ENCODE measurements around the gene SLCO6A1.
"Not testable (repeated sequence)": the region's sequence is repeated elsewhere in the genome, so short reads cannot be mapped to it uniquely, and the experiment has no call there.

Gene SLCO6A1, protein sequence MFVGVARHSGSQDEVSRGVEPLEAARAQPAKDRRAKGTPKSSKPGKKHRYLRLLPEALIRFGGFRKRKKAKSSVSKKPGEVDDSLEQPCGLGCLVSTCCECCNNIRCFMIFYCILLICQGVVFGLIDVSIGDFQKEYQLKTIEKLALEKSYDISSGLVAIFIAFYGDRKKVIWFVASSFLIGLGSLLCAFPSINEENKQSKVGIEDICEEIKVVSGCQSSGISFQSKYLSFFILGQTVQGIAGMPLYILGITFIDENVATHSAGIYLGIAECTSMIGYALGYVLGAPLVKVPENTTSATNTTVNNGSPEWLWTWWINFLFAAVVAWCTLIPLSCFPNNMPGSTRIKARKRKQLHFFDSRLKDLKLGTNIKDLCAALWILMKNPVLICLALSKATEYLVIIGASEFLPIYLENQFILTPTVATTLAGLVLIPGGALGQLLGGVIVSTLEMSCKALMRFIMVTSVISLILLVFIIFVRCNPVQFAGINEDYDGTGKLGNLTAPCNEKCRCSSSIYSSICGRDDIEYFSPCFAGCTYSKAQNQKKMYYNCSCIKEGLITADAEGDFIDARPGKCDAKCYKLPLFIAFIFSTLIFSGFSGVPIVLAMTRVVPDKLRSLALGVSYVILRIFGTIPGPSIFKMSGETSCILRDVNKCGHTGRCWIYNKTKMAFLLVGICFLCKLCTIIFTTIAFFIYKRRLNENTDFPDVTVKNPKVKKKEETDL

DNA sequence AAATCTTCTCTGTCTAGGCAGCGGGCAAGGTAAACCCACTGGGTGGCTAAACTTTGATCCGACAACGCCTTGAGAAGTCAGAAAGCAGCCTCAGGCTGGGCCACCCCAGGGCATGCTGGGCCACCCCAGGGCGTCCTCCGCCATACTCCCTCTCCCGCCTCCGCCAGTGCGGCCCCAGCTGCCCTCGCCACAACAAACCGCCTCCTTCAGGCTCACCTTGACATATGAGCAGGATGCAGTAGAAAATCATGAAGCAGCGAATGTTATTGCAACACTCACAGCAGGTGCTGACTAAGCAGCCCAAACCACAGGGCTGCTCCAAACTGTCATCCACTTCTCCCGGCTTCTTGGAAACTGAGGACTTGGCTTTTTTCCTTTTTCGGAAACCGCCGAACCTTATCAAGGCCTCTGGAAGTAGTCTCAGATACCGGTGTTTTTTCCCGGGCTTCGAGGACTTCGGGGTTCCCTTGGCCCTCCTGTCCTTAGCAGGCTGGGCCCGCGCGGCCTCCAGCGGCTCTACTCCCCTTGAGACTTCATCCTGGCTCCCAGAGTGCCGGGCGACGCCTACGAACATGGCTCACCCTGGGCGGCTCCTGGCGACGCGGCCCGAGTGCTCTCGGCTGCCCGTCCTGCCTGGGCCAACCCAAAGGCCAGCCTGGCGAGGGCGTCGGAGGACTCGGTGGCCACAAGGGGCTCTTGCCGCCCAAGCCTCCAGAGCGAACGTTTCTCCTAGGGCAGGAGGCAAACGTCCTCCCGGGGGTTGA is at the start of gene SLCO6A1:
Gene SLCO6A1 (minus strand): TSS at position 731 of the 764 bp plus-strand sequence. CDS start 157 bp downstream, at position 574.
- DNase-seq: no peak

DNA sequence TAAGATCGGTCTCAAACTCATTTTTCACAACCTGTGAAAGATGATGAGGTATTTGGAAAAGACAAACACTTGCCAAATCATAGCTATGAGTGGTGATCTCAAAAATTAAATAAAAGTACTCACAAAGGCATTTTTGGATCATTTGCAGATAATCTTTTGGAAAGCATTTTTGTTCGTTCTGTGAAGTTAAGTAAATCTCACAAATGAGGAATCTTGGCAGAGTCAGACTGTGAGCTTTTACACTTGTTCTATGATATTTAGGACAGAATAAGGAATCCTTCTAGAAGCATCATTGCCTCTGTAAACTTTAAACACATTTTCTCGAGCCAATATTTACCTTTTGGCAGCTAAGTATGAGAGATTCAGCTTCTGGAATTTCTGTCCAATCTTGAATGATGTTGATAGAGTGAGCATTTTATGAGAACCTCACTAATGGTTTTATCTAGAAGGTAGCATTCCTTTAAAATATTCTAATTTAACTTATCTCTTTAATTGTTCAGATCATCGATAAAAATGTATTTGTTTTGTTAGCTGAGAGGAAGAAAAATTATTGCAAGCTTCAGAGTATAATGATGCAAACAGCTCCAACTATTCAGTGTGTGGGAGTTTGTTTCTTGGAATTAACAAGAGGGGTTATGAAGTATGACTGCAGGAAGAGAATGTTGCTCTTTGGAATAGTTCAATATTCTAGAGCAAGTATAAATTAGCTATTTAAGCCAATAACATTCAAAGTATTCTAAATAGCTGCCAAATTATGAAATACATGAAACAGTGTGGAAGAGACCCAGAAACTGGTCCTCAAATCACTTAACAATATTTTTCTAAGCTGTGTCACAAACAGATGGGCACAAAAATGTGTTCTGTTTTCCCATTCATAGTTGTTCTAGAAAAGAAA is 48.6 kb upstream of the SLCO6A1 start:
- no peak for DNase-seq

DNA sequence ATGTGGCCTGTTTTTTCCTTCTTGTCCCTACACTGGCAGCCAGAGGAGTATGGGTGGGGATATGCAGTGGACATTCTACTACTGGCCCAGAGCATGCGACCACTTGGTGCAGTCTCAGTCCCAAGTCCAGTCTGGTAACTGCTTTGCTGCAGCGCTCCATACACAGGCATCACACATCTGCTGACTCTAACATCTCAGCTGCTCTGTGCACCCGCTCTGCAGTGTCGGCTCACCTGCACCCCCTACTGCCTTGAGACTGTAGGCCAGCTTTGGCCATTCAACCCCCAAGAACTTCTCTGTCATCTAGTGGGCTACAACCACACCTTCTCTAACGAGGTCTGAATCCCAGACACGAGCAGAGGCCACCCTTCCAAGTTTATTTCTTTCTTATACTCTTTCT is 46.4 kb upstream of the SLCO6A1 start:
- DNase-seq: no peak

DNA sequence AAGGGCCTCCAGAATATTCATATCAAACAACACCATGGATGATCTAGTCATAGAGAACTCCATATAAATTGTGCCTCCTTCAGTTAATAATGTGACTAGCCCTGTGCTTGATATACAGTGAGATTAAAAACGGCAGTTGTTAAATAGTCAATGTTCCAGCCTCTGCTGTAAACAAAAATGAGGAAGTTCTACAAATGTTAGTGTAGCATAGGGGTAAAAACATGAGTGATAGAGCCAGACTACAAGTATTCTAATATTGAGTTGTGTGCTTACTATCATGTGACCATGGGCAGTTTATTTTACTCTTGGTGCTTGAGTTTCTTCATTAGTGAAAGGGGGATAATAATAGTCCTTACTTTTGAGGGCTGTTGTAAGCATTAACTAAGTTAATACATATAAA is 43.3 kb upstream of the SLCO6A1 start:
- no peak for DNase-seq

DNA sequence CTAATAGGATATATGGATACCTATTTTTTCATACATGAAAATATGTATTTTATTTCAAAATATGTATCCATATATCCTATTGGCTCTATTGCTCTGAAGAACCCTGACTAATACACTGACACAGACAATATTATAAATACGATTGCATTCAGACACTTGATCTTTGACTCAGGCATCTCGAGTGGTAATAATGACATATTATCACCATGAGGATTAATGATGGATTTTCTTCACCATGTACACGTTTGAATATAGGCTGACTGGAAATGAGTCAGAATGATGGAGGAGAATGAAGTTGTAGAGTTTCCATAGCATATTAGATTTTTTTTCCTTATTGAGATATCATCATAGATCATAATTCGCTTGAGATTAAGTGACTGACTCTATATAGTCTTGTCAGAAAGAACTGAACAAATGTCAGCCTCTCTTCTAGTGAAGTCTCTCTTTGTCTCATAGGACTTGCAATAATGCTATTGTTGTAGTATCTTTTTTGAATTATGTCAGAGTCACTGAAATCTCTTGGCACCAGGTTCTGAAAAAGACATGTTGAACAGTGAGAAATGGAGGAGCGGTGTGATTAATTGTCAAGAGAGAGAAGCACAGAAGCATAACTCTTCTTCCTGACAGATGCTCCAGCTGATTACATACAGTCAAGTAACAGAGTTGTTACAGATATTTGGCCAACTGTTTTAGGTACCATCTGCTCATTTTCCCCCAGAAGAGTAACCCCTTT is 41.4 kb upstream of the SLCO6A1 start:
- DNase-seq: no peak

DNA sequence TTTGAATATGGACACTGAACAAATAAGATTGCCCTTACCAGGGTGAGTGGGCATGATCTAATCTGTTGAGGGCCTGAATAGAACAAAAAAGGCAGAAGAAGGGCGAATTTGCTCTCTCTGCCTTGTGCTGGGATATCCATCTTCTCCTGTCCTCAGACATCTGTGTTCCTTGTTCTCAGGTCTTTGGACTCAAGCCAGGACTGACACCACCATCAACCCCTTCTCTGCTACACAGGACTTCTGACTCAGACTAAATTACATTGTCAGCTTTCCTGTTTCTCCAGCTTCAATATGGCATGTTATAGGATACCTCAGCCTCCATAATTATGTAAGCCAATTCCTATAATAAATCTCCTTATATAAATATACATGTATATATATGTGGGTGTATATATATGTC is 40.8 kb upstream of the SLCO6A1 start:
- no peak for DNase-seq

DNA sequence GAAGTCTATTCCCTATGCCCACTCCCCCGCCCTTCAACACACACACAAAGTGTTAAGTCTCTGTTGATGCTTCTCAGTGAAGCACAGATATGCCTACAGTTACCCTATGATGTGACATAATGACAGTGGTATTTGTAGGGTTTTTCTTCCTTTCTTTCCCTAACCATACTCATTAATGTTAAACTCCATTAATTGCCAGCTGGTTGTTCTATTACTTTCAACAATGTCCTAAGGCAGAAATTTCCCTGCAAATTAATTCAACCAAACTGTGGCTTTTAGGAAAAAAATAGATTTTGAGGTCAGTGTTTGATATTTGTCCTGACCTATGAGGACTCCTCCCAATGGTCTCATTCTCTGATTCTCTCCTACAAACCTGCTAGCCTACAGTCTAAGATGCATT is 38.2 kb upstream of the SLCO6A1 start:
- DNase-seq: no peak

DNA sequence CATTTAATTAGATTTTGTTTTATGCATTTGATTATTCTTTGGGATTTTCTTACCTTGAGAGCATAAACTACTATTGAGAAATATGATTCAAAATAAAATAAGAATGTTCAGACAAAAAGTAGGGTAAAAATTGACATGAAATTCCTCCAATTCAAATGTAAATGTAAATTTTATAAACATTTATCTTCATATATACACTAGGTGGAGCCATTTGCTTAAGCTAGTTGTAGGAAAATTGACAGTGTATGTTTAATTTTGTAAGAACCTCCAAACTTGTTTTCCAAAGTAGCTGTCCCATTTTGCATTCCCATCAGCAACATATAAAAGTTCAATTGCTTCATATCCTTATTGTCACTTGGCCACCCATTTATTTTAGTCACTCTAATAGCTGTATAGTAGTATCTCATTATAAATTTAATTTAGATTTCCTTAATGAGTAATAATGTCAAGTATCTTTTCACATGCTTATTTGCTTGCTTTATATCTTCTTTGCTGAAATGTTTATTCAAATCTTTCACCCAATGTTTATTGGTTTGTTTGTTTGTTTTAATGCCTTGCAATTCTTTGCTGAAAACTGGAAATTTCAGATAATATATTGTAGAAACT is 37.6 kb upstream of the SLCO6A1 start:
- no peak for DNase-seq

DNA sequence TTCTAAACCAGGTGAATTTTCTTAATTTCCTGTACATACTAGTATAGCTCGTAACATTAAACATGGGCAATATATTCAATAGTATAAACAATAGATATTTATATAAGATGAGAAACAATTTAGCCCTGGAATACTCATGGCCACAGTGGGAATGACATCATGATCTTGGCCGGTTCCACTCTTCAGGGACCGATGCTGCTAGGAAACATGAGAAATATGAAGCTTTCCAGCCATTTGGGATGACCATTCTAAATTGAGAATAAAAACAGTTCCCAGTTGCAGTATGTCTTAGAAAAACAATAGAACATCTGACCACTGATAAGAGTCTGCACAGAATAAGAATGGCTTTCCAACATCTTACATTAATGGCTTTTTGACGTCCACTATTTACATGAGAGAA is 33.3 kb upstream of the SLCO6A1 start:
- DNase-seq: no peak

DNA sequence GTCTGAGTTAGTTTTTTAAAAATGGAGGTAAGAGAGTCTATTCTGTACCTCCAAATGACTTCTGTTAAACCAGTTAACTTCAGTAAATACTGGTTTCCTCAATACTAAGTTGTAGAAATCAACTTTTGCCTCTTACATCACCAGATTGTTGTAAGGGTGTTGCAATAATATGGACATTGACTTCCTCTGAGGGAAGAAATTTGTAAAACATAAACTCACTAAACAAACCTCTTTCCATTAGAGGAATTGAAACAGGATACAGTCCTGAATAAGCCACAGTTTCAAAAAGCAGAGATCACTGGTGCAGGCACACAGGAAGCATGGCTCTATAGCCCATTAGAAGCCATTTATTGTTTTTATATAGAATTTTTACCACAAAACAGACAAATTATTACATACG is 32.7 kb upstream of the SLCO6A1 start:
- no peak for DNase-seq

DNA sequence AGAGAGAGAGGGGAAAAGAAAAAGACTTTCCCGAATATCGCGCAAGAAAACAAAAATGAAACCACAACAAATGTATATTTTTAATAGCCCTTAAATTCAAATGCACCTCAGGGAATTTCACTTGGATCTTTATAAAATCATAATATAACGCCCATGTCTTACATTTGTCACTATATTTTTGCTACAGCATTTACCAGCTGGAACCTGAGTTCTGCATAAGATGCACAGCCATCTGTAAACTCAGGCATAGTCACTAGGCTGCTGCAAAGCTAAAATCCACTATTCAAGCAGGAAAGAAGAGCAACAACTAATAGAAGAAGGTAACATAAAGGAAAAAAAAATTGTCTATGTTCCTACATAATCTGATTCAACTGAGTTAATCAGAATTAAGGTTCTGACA is 30.6 kb upstream of the SLCO6A1 start:
- no peak for DNase-seq

DNA sequence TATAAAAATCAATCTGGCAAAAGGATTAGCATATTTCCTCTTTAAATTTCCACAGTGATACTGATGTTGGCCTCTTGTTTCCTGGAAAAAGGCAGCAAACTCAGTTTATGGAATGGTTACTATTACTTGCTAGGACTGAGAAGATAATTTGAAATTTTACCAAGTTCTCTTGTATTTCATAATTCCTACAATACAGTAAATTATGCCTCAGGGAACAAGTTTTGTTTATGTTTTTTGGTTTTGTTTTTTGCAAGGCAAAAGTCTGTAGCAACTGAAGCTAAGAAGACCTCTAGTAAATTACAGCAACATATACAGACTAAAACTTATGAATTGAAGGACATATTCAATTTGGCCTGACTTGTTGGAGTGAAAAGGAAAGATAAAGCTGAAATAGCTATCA is 30.2 kb upstream of the SLCO6A1 start:
- no peak for DNase-seq

DNA sequence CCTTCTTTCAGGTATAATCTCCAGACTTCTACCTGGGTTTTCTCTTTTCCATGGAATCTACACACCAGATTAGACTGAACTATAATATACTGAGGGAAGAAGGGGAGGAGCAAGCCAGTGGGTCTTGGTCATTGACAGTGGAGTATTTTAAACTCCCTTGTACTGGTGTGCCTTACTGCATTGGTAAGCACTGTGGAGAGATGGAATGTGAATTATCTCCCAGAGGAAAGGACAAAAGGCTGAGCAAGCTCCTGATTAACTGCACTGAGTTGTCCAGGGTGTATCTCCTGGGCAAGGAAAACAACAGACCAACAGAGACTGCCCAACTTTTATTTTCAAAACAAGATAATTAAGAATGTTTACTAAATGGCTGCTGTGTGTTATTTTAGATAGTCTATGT is 29.8 kb upstream of the SLCO6A1 start:
- no peak for DNase-seq

DNA sequence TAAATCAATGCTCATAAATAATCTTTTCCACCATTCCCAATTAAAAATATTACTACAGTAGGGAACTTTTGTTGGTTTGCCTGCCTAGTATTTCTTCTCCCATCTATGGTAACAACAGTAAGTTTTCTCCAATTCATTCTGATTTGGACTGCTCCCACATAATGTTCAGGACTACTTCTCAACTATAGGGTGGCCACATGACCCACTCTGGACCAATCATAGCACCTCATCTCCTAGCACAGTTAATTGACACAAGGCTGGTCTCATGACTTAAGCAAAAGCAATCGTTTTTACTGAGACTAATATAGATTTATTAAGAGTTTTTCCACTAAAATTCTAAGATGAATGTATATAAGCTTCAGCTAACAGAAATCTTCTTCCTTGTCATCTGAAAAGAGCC is 28.7 kb upstream of the SLCO6A1 start:
- DNase-seq: no peak

DNA sequence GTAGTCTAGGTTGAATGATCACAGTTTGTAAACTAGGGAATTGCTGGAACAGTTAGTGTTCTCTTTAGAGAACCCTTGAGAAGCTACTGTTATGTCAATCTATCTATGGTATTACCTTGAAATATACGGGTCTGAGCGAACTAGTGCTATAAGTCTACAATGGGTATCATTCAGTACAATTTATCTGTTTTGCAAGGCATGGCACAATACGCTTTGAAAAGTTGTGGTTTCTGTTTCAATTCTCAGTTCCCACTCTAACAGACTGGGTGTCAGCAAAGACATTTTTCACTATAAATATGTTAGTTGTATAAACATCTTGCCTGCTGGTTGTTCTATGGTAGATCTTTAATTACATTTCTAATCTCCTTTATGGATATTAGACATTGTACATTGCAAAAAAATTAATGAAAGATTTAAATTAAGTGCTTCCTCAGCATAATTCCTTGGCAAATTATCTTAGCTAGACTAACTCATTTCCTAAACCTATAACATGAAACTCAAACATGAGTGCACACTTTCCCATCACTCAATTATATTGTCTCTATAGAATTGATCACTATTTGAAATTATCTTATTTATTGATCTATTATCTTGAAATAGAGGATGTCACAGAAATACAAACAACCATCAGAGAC is 24.9 kb upstream of the SLCO6A1 start:
- no peak for DNase-seq

DNA sequence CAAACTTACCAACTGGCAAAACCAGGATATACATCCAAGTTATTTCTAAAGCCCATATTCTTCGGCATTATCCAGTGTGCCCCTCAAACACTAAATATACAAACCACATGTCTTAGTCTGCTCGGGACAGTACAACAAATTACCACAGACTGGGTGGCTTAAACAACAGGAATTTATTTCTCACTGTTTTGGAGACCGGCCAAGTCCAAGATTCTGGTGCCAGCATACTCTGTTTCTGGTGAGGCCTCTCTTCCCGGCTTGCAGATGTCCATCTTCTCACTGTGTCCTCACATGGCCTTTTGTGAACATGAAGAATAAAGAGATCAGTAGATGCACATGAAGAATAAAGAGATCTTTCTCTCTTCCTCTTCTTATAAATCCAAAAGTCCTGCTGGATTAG is 12.9 kb upstream of the SLCO6A1 start:
- DNase-seq: no peak

DNA sequence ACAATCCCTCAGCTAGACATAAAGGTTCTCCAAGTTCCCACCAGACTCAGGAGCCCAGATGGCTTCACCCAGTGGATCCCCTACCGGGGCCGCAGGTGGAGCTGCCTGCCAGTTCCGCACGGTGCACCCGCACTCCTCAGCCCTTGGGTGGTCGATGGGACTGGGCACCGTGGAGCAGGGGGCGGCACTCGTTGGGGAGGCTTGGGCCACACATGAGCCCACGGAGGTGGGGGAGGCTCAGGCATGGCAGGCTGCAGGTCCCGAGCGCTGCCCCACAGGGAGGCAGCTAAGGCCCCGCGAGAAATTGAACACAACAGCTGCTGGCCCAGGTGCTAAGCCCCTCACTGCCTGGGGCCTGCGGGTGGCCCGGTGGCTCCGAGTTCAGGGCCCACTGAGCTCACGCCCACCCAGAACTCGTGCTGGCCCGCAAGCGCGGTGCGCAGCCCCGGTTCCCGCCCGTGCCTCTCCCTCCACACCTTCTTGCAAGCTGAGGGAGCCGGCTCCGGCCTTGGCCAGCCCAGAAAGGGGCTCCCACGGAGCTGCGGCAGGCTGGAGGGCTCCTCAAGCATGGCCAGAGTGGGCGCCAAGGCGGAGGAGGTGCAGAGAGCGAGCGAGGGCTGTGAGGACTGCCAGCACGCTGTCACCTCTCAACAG is 7.4 kb downstream of the SLCO6A1 start:
- DNase-seq: not testable (repeated sequence)

DNA sequence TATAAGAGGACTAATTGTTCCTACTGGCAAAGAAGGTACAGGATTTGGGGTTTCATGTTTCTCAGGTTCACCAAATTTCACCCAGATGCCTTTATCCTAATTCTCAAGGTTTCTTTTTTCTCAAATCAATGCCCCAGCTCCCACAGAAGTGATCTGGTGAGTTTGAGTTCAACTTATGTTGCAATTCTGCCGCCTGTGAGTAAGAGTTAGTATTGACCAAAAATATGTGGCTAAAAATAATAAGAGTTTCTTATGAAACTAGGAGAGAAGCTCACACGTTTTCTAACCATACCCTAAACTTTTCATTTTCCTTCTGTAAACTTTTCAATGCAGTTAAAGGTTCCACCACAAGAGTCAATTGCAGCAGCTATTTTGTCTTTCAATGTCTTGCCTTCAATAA is 15.1 kb downstream of the SLCO6A1 start:
- DNase-seq: no peak

DNA sequence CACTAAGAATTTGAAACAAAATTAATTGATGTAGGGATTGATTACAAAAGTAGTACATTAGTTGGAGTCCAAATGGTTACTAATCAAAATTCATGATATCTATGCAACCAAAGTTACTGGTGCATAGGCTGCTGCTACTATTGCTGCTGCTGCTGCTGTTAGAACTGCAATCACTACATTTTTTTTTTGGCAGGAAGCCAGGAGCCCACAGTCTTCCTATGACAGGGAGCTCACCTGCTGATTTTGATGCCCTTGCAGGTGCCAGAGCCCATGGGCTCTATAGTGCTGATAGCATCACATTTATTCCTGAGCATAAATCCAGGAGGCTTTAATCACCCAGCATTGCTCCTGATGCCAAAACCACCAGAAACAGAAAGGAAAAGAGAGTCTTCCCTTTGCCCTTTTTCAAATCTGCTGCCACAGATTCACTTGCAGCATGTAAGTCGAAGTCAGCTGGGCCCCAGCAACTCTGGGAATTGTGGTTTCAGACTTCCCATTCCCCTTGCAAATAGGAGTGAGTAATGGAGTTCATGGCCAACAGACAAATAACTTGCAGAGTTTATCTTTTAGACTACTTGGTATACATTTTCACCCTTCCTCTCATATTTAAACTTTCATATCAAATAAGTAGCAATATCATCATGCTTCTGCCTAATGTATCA is 17.6 kb downstream of the SLCO6A1 start:
- no peak for DNase-seq

DNA sequence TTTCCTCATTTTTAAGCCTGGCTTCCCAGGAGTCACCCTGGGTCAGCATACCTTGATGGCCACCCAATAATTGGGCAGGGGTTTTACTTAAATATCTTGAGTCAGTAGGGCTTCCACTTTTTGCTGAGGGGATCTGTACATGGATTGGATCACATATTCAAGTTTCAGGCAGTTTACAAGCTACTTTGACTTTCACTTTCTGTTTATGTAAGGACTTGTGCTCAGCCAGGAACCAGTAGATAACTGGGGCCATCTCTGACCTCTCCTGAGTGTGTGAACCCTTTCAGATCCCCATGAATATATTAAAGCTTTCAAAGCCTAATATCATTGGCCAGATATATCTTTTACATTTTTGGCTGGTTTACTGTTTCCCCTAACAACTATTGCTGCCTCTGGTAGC is 45.1 kb downstream of the SLCO6A1 start:
- DNase-seq: no peak
